Choroid plexus epithelial cell (primary cell): ENCODE data around the gene KCNMA1.
A peak's percentile ranks its signal among the peaks of the same experiment; 100 is the strongest.

Source experiments
- DNase-seq: peaks from one replicate; pipeline ENCODE4 v3.0.0-alpha.2; 2010; ENCODE audit warnings: low read depth
- H3K4me3 ChIP-seq: 2 replicates; pipeline ENCODE4 v1.5.1; 2011; ENCODE audit warnings: low read depth, mild to moderate bottlenecking, control low read depth, low read length, moderate library complexity
- TF ChIP-seq, protein P1 (sequence below): conservative IDR thresholded peaks from 2 replicates; pipeline ENCODE4 v1.5.1; 2011; ENCODE audit warnings: low read depth, mild to moderate bottlenecking, control low read depth, inconsistent platforms, low read length, moderate library complexity

Gene KCNMA1

GRCh38 chr10:77086081-77086480 is 551.5 kb downstream of the KCNMA1 start:
- no peak overlapping the region for H3K4me3 ChIP-seq
- DNase-seq = no peak
- TF ChIP-seq, protein P1, sequence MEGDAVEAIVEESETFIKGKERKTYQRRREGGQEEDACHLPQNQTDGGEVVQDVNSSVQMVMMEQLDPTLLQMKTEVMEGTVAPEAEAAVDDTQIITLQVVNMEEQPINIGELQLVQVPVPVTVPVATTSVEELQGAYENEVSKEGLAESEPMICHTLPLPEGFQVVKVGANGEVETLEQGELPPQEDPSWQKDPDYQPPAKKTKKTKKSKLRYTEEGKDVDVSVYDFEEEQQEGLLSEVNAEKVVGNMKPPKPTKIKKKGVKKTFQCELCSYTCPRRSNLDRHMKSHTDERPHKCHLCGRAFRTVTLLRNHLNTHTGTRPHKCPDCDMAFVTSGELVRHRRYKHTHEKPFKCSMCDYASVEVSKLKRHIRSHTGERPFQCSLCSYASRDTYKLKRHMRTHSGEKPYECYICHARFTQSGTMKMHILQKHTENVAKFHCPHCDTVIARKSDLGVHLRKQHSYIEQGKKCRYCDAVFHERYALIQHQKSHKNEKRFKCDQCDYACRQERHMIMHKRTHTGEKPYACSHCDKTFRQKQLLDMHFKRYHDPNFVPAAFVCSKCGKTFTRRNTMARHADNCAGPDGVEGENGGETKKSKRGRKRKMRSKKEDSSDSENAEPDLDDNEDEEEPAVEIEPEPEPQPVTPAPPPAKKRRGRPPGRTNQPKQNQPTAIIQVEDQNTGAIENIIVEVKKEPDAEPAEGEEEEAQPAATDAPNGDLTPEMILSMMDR = no peak

DNA sequence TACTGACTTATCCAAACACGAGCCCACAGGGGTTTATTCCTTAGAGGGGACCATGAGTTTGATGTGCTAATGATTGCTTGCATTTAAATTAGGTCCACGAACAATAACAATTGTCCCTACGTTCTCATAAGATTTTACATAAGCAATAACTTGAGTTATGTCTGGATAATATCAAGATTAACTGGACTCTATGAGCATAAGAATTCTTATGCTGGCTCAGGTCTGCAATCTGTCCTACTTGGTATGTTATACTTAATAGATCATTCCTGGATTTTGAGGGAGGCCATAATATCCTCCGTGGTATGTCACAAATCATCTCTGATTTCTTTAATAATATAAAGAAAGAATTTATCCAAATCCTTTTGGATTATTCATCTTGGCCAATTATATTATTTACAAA is 552.3 kb downstream of the KCNMA1 start:
- no peak overlapping the region for H3K4me3 ChIP-seq
- TF ChIP-seq, protein P1 = no peak
- DNase-seq = no peak

DNA sequence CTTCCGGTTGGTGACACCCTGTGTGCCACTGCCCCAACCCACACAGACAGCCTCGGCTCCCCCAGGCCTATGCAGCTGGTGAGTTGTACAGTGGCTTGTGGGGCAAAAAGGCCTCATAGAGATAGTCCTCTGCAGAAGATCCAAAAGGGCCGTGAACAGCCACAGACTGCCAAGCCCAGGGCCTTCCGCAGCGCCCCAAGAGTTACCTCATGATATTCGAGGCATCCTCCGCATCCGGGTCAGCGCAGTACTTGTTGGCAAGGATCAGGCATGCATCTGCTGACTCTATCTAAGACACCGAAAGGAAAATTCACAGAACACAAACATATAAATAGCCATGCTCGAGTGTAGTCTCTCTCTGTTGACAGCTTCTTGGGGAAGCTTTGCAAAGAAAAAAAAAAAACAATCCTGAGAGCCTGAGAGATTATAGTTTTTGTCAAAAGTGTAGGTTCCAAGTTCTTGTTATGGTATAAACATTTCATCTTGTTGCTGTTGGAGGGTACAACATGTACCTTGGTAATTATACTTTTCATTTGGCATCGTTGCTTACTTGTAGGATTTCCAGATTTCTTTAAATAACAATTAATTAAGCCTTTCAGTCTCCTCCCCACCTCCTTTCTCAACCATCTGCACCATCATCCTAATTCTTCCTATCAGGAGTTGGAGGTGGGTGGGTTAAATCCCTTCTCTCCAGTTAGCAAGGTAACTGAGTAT is 553.0 kb downstream of the KCNMA1 start:
- DNase-seq = no peak
- TF ChIP-seq, protein P1 = no peak
- H3K4me3 ChIP-seq = no peak overlapping the region

DNA sequence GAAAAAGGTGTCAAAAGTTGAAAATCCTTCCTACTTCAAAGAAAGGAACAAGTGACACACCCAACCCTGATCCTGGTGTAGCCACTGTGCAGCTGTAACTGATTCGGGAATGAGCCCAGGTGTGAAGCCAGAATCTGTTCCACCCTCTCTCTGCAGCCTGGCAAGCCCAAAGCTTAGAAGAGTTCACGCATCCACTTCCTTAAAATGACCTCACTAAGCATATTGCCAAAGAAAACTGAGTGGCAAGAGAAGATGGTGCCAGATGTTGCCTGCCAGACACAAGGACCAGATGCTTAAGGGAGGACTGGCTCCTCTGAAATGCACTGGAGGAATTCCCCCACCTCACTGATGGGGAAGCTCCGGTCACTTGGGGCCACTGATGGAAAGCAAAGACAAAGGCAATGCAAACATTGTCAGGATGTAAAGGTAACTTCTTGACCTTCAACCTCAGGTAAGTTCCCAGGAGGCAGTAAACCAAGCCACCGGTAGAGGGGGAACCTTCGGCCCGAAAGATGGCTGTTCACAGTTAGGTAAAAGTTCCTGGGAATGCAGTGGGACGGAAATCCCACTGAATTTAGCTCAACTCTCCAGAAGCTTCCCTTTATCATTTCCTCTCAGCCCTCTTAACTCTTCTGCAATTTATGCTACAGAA is 554.9 kb downstream of the KCNMA1 start:
- no peak overlapping the region for H3K4me3 ChIP-seq
- no peak for DNase-seq
- TF ChIP-seq, protein P1 = peak; percentile 23

DNA sequence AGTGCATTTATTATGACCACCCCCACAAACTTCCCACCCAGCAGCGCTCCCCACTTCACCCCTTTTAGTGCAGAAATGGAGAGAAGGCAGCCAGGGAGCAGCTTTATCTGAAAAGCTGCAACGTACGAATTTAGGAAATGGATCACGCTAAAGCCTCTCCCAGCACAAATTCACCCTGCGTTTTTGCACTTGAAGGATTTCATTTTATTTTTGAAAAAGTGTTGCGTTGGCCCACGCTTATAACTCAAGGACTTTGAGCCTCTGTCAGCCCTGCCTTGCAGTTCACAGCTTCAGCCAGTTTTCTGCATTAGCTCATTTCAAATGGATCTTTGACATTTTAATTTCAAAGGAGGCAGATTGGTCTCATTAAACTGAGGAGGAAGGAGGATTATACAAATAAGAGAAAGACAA is 556.1 kb downstream of the KCNMA1 start:
- TF ChIP-seq, protein P1 = no peak
- DNase-seq = no peak
- no peak overlapping the region for H3K4me3 ChIP-seq

- TF ChIP-seq, protein P1 = no peak
- DNase-seq = no peak
- no peak overlapping the region for H3K4me3 ChIP-seq
Observed at GRCh38 chr10:77080361-77081027, 557.1 kb downstream of the KCNMA1 start.
